ENCODE data around the gene COL4A6. TPM values are rescaled to one million over a fixed set of nuclear protein-coding genes. Genes with fewer than 3 reads are reported as not detected.

COL4A6 gene
- total and polyA plus RNA-seq, 9 donors: 3.3 to 32.1 (median 11.7) TPM

GRCh38 chrX:108299101-108299591 is 139.1 kb downstream of the COL4A6 start:
- DNase-seq: peak in 1 of 5 donors; percentile 14
- WGBS, 3 donors: 4 to 14% (median 6%) methylated on average over 2 of the region's 2 CpGs
- Histone ChIP-seq H3K36me3 (no peaks in the 10 kb centered on the region), H3K4me3 (no peak overlapping the region), H3K4me1 (ENCODE audit: insufficient read depth) (no peaks in the 10 kb centered on the region), H3K27me3 (no peaks in the 10 kb centered on the region), H3K27ac (no peak overlapping the region), H3K9me3 (no peaks in the 10 kb centered on the region)
- intact Hi-C loops (cut with DNase I): no loop called here
- TF ChIP-seq, protein P1, sequence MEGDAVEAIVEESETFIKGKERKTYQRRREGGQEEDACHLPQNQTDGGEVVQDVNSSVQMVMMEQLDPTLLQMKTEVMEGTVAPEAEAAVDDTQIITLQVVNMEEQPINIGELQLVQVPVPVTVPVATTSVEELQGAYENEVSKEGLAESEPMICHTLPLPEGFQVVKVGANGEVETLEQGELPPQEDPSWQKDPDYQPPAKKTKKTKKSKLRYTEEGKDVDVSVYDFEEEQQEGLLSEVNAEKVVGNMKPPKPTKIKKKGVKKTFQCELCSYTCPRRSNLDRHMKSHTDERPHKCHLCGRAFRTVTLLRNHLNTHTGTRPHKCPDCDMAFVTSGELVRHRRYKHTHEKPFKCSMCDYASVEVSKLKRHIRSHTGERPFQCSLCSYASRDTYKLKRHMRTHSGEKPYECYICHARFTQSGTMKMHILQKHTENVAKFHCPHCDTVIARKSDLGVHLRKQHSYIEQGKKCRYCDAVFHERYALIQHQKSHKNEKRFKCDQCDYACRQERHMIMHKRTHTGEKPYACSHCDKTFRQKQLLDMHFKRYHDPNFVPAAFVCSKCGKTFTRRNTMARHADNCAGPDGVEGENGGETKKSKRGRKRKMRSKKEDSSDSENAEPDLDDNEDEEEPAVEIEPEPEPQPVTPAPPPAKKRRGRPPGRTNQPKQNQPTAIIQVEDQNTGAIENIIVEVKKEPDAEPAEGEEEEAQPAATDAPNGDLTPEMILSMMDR (IDR thresholded peaks at IDR 0.05): no peak
- TF ChIP-seq EP300 (IDR thresholded peaks at IDR 0.05): no peak
- no peak for TF ChIP-seq POLR2A (IDR thresholded peaks at IDR 0.05)

- Histone ChIP-seq H3K27me3 (no peaks in the 10 kb centered on the region), H3K4me1 (ENCODE audit: insufficient read depth) (no peaks in the 10 kb centered on the region), H3K9me3 (no peaks in the 10 kb centered on the region), H3K27ac (no peak overlapping the region), H3K36me3 (no peaks in the 10 kb centered on the region), H3K4me3 (no peak overlapping the region)
- intact Hi-C loops (cut with DNase I): no loop called here
- 75 to 82% (median 76%) methylated on average over 15 to 18 of the region's 18 CpGs for WGBS, 3 donors
- peak in 1 of 5 donors; percentile 9 for DNase-seq
- TF ChIP-seq, protein P1 (IDR thresholded peaks at IDR 0.05): no peak
- TF ChIP-seq EP300 (IDR thresholded peaks at IDR 0.05) (no peak), POLR2A (IDR thresholded peaks at IDR 0.05) (no peak)
Observed at GRCh38 chrX:108298165-108298602, 140.0 kb downstream of the COL4A6 start.

- intact Hi-C loops (cut with DNase I): no loop called here
- no peaks in the 10 kb centered on the region for H3K9me3 ChIP-seq
- DNase-seq: no peak
- no peaks in the 10 kb centered on the region for H3K4me1 ChIP-seq (ENCODE audit: insufficient read depth)
- no peak for TF ChIP-seq EP300 (IDR thresholded peaks at IDR 0.05)
- TF ChIP-seq, protein P1 (IDR thresholded peaks at IDR 0.05): no peak
- TF ChIP-seq POLR2A (IDR thresholded peaks at IDR 0.05): no peak
- no peaks in the 10 kb centered on the region for H3K27me3 ChIP-seq
- no peak overlapping the region for H3K4me3 ChIP-seq
- H3K27ac ChIP-seq: no peak overlapping the region
- H3K36me3 ChIP-seq: no peaks in the 10 kb centered on the region
Observed at GRCh38 chrX:108297290-108297689, 140.9 kb downstream of the COL4A6 start.

GRCh38 chrX:108292053-108292452 is 146.2 kb downstream of the COL4A6 start:
- DNase-seq: no peak
- Histone ChIP-seq H3K36me3 (no peaks in the 10 kb centered on the region), H3K4me3 (no peak overlapping the region), H3K27ac (no peak overlapping the region), H3K4me1 (ENCODE audit: insufficient read depth) (no peaks in the 10 kb centered on the region), H3K9me3 (no peaks in the 10 kb centered on the region), H3K27me3 (no peaks in the 10 kb centered on the region)
- intact Hi-C loops (cut with DNase I): no loop called here
- WGBS, 3 donors: 81 to 91% (median 84%) methylated on average over 3 of the region's 3 CpGs
- TF ChIP-seq, protein P1 (IDR thresholded peaks at IDR 0.05): no peak
- TF ChIP-seq POLR2A (IDR thresholded peaks at IDR 0.05) (no peak), EP300 (IDR thresholded peaks at IDR 0.05) (no peak)
